Endodermal cell (in vitro differentiated cells): Measurements from ENCODE around the gene ADAMTS17. TPM values are rescaled to one million over a fixed set of nuclear protein-coding genes. Genes with fewer than 3 reads are reported as not detected.

Source experiments
- DNase-seq: peaks from one replicate; pipeline ENCODE4 v3.0.0-alpha.2; 2017
- H3K27ac ChIP-seq: 2 replicates; pipeline ENCODE4 v1.5.1; 2013; ENCODE audit warnings: mild to moderate bottlenecking, low read depth, low read length, moderate library complexity
- H3K27me3 ChIP-seq: 2 replicates; pipeline ENCODE4 v1.6.1; 2013; ENCODE audit warnings: mild to moderate bottlenecking, low read length, moderate library complexity; ENCODE audit not compliant: insufficient read depth, control insufficient read depth, poor library complexity, severe bottlenecking
- H3K36me3 ChIP-seq: 2 replicates; pipeline ENCODE4 v1.7.0; 2013; ENCODE audit warnings: mild to moderate bottlenecking, low read length, moderate library complexity; ENCODE audit not compliant: control insufficient read depth, insufficient read depth
- H3K4me1 ChIP-seq: one replicate; pipeline ENCODE4 v1.7.0; 2013; ENCODE audit warnings: low read length; ENCODE audit not compliant: control insufficient read depth, insufficient read depth
- H3K4me3 ChIP-seq: 2 replicates; pipeline ENCODE4 v1.5.1; 2013; ENCODE audit warnings: mild to moderate bottlenecking, low read length, moderate library complexity
- H3K9ac ChIP-seq: 2 replicates; pipeline ENCODE4 v1.6.1; 2013; ENCODE audit warnings: mild to moderate bottlenecking, low read length, moderate library complexity; ENCODE audit not compliant: poor library complexity, severe bottlenecking; ENCODE audit errors: extremely low read depth
- H3K9me3 ChIP-seq: 2 replicates; pipeline ENCODE4 v1.6.1; 2013; ENCODE audit warnings: mild to moderate bottlenecking, low read length, moderate library complexity; ENCODE audit not compliant: control insufficient read depth
- H3K27ac Mint-ChIP-seq: 2 replicates; pipeline ENCODE4 v1.8.0; 2020; ENCODE audit warnings: mixed read lengths
- H3K27me3 Mint-ChIP-seq: 2 replicates; pipeline ENCODE4 v1.8.0; 2021; ENCODE audit warnings: mild to moderate bottlenecking, mixed read lengths; ENCODE audit not compliant: insufficient read depth
- H3K36me3 Mint-ChIP-seq: 2 replicates; pipeline ENCODE4 v1.8.0; 2020; ENCODE audit warnings: low read depth, mixed read lengths
- H3K4me1 Mint-ChIP-seq: 2 replicates; pipeline ENCODE4 v1.8.0; 2020; ENCODE audit warnings: mixed read lengths
- H3K4me3 Mint-ChIP-seq: 2 replicates; pipeline ENCODE4 v1.8.0; 2020; ENCODE audit warnings: mild to moderate bottlenecking, moderate library complexity, mixed read lengths
- H3K9me3 Mint-ChIP-seq: 2 replicates; pipeline ENCODE4 v1.8.0; 2020; ENCODE audit warnings: mild to moderate bottlenecking, mixed read lengths
- WGBS, 2 experiments: methylation state at CpG; one replicate each; pipeline versions ENCODE4 v1.1.5 to v1.1.7; 2013; ENCODE audit warnings: missing lambda C conversion rate in 2 of 2, mixed read lengths in 1 of 2; ENCODE audit not compliant: insufficient coverage in 1 of 2, insufficient read length in 1 of 2; 5-methylcytosine and 5-hydroxymethylcytosine counted together
- total RNA-seq, 2 donors: library from RNA; stranded (reverse); fragmentation: NEBNext Ultra II Directional in 1 of 2; extraction: Animal tissue kit (Norgen Biotek cat#: 25700) in 1 of 2; gene quantifications; 2 replicates in 1 of 2; 3 replicates in 1 of 2; pipeline ENCODE4 v1.2.1, GENCODE V29; 2021
- TF ChIP-seq, protein P1 (sequence below): fragments of 200-600 bp; sonication (generic); conservative IDR thresholded peaks from 2 replicates; pipeline ENCODE4 v1.5.0; 2021; ENCODE audit warnings: antibody characterized with exemption, mild to moderate bottlenecking

Gene ADAMTS17
- total RNA-seq, 2 donors from 2014 or later = 0.82 to 2.3 TPM

DNA sequence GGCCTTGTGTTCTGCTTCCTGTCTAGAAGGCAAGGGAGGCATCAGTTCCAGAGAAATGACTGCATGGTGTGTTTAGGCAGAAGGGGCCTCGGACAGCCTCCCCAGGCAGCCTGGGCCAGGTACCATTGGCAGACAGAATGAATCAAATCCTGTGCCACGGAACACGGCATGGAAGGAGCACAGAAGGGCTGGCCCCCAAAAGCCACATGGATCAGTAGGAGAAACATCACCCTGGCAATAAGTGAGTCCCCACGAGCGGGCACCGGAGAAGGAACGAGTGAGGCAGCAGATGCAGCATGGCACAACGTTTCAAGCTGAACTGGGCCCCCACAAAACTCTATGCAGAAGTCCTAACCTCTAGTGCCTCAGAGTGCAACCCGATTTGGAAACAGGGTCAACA is 223.2 kb downstream of the ADAMTS17 start:
- no peak overlapping the region for H3K4me3 Mint-ChIP-seq
- no peaks in the 10 kb centered on the region for H3K27me3 ChIP-seq
- peaks cover 12% of the 10 kb centered on the region for H3K4me1 Mint-ChIP-seq
- peaks cover 5% of the 10 kb centered on the region for H3K36me3 Mint-ChIP-seq
- peaks cover 5% of the 10 kb centered on the region for H3K4me1 ChIP-seq
- no peak overlapping the region for H3K27ac ChIP-seq
- WGBS, 2 experiments = 83 to 84% methylated on average over 8 to 9 of the region's 9 CpGs
- no peak overlapping the region for H3K27ac Mint-ChIP-seq
- peaks cover 12% of the 10 kb centered on the region for H3K9me3 ChIP-seq
- H3K27me3 Mint-ChIP-seq = no peaks in the 10 kb centered on the region
- DNase-seq = no peak
- H3K9me3 Mint-ChIP-seq = peaks cover 34% of the 10 kb centered on the region
- H3K4me3 ChIP-seq = no peak overlapping the region
- TF ChIP-seq, protein P1, sequence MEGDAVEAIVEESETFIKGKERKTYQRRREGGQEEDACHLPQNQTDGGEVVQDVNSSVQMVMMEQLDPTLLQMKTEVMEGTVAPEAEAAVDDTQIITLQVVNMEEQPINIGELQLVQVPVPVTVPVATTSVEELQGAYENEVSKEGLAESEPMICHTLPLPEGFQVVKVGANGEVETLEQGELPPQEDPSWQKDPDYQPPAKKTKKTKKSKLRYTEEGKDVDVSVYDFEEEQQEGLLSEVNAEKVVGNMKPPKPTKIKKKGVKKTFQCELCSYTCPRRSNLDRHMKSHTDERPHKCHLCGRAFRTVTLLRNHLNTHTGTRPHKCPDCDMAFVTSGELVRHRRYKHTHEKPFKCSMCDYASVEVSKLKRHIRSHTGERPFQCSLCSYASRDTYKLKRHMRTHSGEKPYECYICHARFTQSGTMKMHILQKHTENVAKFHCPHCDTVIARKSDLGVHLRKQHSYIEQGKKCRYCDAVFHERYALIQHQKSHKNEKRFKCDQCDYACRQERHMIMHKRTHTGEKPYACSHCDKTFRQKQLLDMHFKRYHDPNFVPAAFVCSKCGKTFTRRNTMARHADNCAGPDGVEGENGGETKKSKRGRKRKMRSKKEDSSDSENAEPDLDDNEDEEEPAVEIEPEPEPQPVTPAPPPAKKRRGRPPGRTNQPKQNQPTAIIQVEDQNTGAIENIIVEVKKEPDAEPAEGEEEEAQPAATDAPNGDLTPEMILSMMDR = no peak
- H3K36me3 ChIP-seq = no peaks in the 10 kb centered on the region
- H3K9ac ChIP-seq = no peak overlapping the region

DNA sequence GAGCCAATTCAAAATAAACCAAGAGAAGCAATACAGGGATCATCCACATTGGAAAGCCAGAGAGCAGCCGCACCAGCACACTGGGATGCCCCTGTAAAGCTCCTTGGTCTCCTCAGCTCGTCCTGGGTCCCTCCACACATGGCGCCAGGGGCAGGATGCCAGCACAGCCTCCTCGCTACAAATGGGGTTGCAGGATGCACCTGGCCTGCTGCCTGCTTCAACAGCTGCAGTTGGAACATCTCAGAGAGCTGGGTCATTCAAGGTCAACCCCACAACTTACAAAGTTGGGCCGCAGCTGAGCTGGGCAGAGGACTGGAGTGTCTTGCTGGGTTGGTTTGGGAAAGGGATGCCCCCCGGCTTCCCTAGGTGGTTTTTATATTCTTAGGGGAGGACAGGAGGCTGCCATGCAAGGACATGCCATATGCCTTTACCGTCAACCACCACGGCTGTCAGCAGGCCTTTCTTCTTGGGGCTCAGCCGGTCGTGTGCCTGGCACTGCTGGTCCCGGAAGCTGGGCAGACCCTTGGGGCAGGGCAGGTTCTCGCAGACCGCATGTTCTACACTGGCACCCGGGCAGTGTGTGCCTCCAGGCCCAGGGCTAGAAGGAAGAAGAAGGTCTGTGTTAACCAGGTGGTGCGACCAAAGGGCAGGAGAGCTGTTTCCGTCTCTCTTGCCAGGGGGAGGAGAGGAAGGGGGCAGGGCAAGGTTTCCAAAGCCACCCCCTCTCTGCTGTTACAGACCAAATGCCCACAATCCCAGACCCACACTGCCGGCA is 225.2 kb downstream of the ADAMTS17 start:
- Histone ChIP-seq H3K36me3 (no peaks in the 10 kb centered on the region), H3K4me3 (no peak overlapping the region), H3K9ac (no peak overlapping the region), H3K27ac (no peak overlapping the region), H3K4me1 (peaks cover 5% of the 10 kb centered on the region), H3K27me3 (no peaks in the 10 kb centered on the region), H3K9me3 (peaks cover 10% of the 10 kb centered on the region)
- Mint-ChIP-seq H3K9me3 (peaks cover 21% of the 10 kb centered on the region), H3K4me3 (no peak overlapping the region), H3K27me3 (no peaks in the 10 kb centered on the region), H3K36me3 (peaks cover 5% of the 10 kb centered on the region), H3K4me1 (peaks cover 12% of the 10 kb centered on the region), H3K27ac (no peak overlapping the region)
- WGBS, 2 experiments = 90 to 92% methylated on average over 7 to 16 of the region's 17 CpGs
- DNase-seq = no peak
- TF ChIP-seq, protein P1 = no peak

DNA sequence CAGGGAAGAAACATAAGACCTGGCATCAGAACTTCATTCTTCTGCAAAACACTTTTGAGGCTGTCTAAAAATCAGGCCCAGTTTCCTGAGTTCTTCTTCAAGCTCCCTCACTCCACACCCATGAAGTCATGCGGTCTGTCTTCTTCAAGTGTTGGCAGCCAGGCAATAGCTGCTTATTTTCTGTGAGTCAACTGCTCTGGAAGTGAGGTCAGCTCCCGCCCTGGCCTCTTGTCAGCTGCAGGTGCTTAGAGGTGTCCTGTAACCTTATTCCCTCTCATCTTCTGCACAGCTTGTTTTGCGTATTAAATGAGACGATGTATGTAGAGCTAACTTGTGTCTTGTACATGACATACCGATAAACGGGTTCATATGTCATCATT is 226.1 kb downstream of the ADAMTS17 start:
- H3K9me3 Mint-ChIP-seq = peaks cover 12% of the 10 kb centered on the region
- no peak for DNase-seq
- 85 to 93% methylated on average over 4 to 6 of the region's 6 CpGs for WGBS, 2 experiments

More for the DNA sequence above, 226.1 kb downstream of the ADAMTS17 start:
- H3K36me3 ChIP-seq = no peaks in the 10 kb centered on the region
- no peaks in the 10 kb centered on the region for H3K27me3 ChIP-seq
- H3K27ac Mint-ChIP-seq = no peak overlapping the region
- H3K9me3 ChIP-seq = peaks cover 1% of the 10 kb centered on the region
- no peak overlapping the region for H3K27ac ChIP-seq
- H3K9ac ChIP-seq = no peak overlapping the region
- no peaks in the 10 kb centered on the region for H3K27me3 Mint-ChIP-seq
- no peak overlapping the region for H3K4me3 Mint-ChIP-seq
- no peak overlapping the region for H3K4me3 ChIP-seq
- H3K36me3 Mint-ChIP-seq = peaks cover 2% of the 10 kb centered on the region
- TF ChIP-seq, protein P1 = no peak
- H3K4me1 ChIP-seq = peaks cover 5% of the 10 kb centered on the region
- H3K4me1 Mint-ChIP-seq = peaks cover 12% of the 10 kb centered on the region
